ENCODE results near the gene VPS52. TPM values are rescaled to one million over a fixed set of nuclear protein-coding genes. Genes with fewer than 3 reads are reported as not detected.

Gene VPS52
- total and polyA plus RNA-seq, 9 of the 15 experiments (the other 6 are each of a cell fraction or from before 2014, with no cell fraction given) = 24.4 to 103 (median 40.2) TPM

GRCh38 chr6:33299237-33299944 lies 27.7 kb upstream of the VPS52 start:
- DNase-seq (ENCODE audit: extremely low read depth in 1 of 4, low spot score in 3 of 4) (peak; percentile 90 to 98 (median 92)), FAIRE-seq (peak; percentile 95), ATAC-seq (peak; percentile 84)
- Histone ChIP-seq H3K9me1 (ENCODE audit: control insufficient read depth, insufficient read depth, low read length) (peaks cover 3% of the 10 kb centered on the region), H2AFZ (ENCODE audit: low read depth, low read length) (peak overlapping the region; percentile 76), H4K20me1 (replicated peaks; ENCODE audit: control insufficient read depth, insufficient read depth, low read length) (peaks cover 11% of the 10 kb centered on the region; the same call in 1 of the 2 replicates), H3K27me3 (ENCODE audit: control insufficient read depth in 2 of 2, insufficient read depth in 2 of 2, low read length in 2 of 2) (no peaks in the 10 kb centered on the region), H3K27ac (ENCODE audit: extremely low read depth, low read depth, low read length) (peak overlapping the region; percentile 94), H3K4me3 (peak overlapping the region; percentile 64), H3K36me3 (ENCODE audit: control insufficient read depth, insufficient read depth, low read length) (peaks cover 54% of the 10 kb centered on the region), H3K79me2 (ENCODE audit: control insufficient read depth, insufficient read depth, low read length) (peaks cover 50% of the 10 kb centered on the region), H3K9me3 (replicated peaks; ENCODE audit: control insufficient read depth, insufficient read depth, low read depth, low read length) (no peaks in the 10 kb centered on the region), H3K9ac (ENCODE audit: insufficient read depth in 1 of 2, low read depth in 2 of 2, low read length in 2 of 2) (peak overlapping the region; percentile 94 to 98), H3K4me2 (ENCODE audit: insufficient read depth, low read length) (peak overlapping the region; percentile 95), H3K4me1 (replicated peaks in 1 of 2; ENCODE audit: control insufficient read depth in 2 of 2, insufficient read depth in 2 of 2, low read length in 2 of 2) (peaks cover 11 to 44% of the 10 kb centered on the region in 2 experiments)
- intact Hi-C loops (cut with micrococcal nuclease) (loop anchor here (1.0 to 5.0 kb wide), 5 partner anchors 14 to 128 kb away; partner anchors contain the start of genes KIFC1 and PHF1), in situ Hi-C loops (cut with MboI) (no loop called here)
- ChIA-PET CTCF (ENCODE audit: low intra/inter-chr PET ratio) (interaction anchor here (0.7 to 2.4 kb wide), 2 partner anchors 19 to 126 kb away, joined by 4 to 20 read pairs; no protein-coding TSS in a partner anchor), POLR2A (interaction anchor here (0.6 to 3.8 kb wide), 31 partner anchors 9 to 829 kb away, joined by 3 to 36 read pairs (median 4); partner anchors contain the start of genes B3GALT4, PFDN6, RPS18 and TAPBP)
- TSS peak; percentile 87 for BruUV-seq (replicated peaks)
- under 1% methylated on average over 54 of the region's 54 CpGs for WGBS (ENCODE audit: insufficient coverage, low coverage, missing lambda C conversion rate)
- TF ChIP-seq NRF1 (conservative IDR thresholded peaks at IDR 0.05 in 1 of 2, IDR thresholded peaks at IDR 0.05 in 1 of 2) (peak; percentile 82 to 86), PCBP1 (IDR thresholded peaks at IDR 0.05; ENCODE audit: low read depth, low read length, poor library complexity, severe bottlenecking) (no peak), GABPA (tag; conservative IDR thresholded peaks at IDR 0.05; ENCODE audit: low read depth) (peak; percentile 97), MYBL2 (IDR thresholded peaks at IDR 0.05; ENCODE audit: low read depth) (no peak), MYBL2 (CRISPR knock-in tag; IDR thresholded peaks at IDR 0.05; ENCODE audit: borderline replicate concordance) (no peak), EZH2 (IDR thresholded peaks at IDR 0.05; ENCODE audit: borderline replicate concordance, low read depth, low read length) (no peak), SMARCE1 (IDR thresholded peaks at IDR 0.05) (peak; percentile 73; the same call in 1 of the 2 replicates), ATF6 (CRISPR knock-in tag; IDR thresholded peaks at IDR 0.05) (peak; percentile 61; the same call in 1 of the 2 replicates), RBM15 (IDR thresholded peaks at IDR 0.05; ENCODE audit: insufficient read depth, low read length) (no peak), POLR3G (IDR thresholded peaks at IDR 0.05; ENCODE audit: extremely low read depth, insufficient read length, insufficient replicate concordance) (no peak), KAT8 (IDR thresholded peaks at IDR 0.05; ENCODE audit: low read depth) (no peak), ADNP (tag; IDR thresholded peaks at IDR 0.05) (no peak), HOMEZ (CRISPR knock-in tag; IDR thresholded peaks at IDR 0.05) (no peak), SMARCB1 (IDR thresholded peaks at IDR 0.05; ENCODE audit: insufficient read length, low read depth) (no peak), MBD1 (CRISPR knock-in tag; IDR thresholded peaks at IDR 0.05) (no peak), FUS (optimal IDR thresholded peaks at IDR 0.05; ENCODE audit: low read depth, low read length) (no peak)
